Ovary (tissue), 3 donors: ENCODE results near the gene RPRD1A.

Experiments
- CTCF ChIP-seq, 3 donors: fragments of 450-650 bp in 2 of 3; fragments of 200-600 bp in 1 of 3; IDR thresholded peaks; one replicate each; pipeline versions ENCODE4 v1.5.1 to v1.8.0; 2016 to 2022; ENCODE audit warnings: antibody characterized with exemption in 3 of 3, mild to moderate bottlenecking in 1 of 3
- EP300 ChIP-seq: sonication (generic); formaldehyde crosslinking; IDR thresholded peaks from one replicate; pipeline ENCODE4 v1.6.1; 2017; ENCODE audit warnings: antibody characterized with exemption
- POLR2A ChIP-seq: fragments of 450-650 bp; IDR thresholded peaks from one replicate; pipeline ENCODE4 v1.6.1; 2017; ENCODE audit warnings: antibody characterized with exemption, mild to moderate bottlenecking, moderate library complexity
- donor health status: DM: no; HTN: no; CAD: no.

GRCh38 chr18:36034299-36034895 is 33.0 kb downstream of the RPRD1A start:
- TF ChIP-seq CTCF (IDR thresholded peaks at IDR 0.05) (no peak), EP300 (no peak), POLR2A (no peak)
